ENCODE results near the gene SPATA46.
"Not testable (repeated sequence)": the region's sequence is repeated elsewhere in the genome, so short reads cannot be mapped to it uniquely, and the experiment has no call there.

SPATA46 gene

DNA sequence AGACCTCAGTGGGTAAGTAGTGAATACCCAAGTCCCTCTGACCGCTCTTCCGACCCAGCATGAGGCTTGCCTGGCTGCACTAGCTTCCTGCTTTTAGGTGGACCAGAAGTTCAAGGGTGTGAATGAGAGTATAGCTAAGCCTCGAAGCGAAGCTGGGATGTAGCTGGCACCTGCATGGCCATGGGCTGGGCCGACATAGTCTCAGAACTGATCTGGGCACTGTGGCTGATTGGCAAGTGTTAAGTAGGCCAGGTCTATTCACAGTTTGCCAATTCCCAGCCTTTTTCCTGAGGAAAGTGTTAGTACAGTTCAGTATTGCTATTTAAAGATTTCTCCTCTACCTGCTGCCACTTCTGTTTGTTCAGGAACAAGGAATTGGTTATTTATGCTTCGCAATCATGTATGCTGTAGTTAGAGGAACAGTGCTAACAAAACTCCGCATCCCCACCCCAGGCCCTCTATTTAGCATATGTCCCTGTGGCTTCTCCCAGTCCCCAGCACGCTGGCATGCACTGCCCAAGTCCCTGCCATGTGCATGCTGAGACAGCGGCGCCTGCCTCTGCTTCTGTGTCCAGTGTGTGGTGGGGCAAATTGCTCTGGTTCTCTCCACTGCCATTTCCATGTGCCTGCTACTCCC, 16.3 kb downstream of the SPATA46 start:
- H3K4me3 Mint-ChIP-seq, result no peak overlapping the region
- H3K4me1 Mint-ChIP-seq (ENCODE audit: low read depth), result no peaks in the 10 kb centered on the region
- no peak overlapping the region for H3K27ac Mint-ChIP-seq
- DNase-seq, result no peak
- no peaks in the 10 kb centered on the region for H3K9me3 Mint-ChIP-seq
- peaks cover 6% of the 10 kb centered on the region for H3K27me3 Mint-ChIP-seq
- no peaks in the 10 kb centered on the region for H3K36me3 Mint-ChIP-seq (ENCODE audit: low read depth)

DNA sequence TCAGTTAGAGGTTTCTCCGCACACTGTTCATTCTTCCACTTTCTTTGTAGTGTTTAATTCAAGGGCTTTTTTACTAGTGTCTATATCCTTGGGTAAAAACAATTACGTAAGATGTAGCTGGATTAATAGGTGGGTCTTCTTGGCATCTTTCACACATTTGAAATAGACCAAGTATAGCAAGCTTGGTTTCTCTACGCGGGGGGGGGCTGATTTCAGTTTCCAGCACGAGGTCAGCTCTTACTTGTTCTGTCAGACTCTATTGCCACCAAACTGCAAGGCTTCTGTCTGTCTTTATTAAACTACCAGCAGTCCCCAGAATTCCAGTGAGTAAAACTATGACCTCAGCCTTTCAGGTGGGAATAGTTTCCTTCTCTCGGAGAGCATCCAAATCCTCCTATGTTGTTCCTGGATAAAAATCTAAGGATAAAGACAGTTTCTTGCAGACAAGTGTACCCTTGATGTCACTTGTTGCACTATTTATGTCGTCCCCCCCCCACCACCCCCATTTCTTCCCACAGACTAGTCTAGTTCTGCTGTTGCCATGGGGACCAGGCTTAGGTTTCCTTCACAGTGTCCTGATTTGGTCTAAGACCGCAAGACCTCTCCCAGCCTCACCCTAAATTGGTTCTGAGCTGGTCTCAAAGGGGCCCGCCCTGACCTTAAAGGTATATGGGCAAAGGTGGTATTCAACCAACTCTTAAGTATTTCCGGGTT, 17.0 kb downstream of the SPATA46 start:
- DNase-seq, result no peak
- Mint-ChIP-seq H3K27ac (no peak overlapping the region), H3K36me3 (ENCODE audit: low read depth) (no peaks in the 10 kb centered on the region), H3K9me3 (no peaks in the 10 kb centered on the region), H3K4me1 (ENCODE audit: low read depth) (no peaks in the 10 kb centered on the region), H3K27me3 (peaks cover 6% of the 10 kb centered on the region), H3K4me3 (no peak overlapping the region)

DNA sequence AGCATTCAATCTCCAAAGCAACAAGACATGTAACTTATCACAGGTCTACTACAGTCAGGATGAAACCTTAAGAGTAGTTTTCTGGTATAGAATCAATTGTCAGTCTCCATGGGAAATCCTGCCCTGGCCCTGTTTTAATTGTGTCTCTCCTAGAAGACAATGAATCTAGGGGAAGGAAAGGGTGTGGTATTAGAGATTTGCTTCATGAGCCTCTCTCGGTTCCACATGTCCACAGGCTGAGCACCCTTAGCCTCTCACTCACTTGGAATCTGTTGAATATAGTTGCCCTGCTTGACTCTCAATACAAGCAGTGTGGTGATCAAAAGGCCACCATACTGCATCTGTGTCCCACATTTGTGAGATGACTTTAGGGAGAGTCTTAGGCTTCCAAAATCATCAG, 17.7 kb downstream of the SPATA46 start:
- H3K36me3 Mint-ChIP-seq (ENCODE audit: low read depth), result no peaks in the 10 kb centered on the region

DNA sequence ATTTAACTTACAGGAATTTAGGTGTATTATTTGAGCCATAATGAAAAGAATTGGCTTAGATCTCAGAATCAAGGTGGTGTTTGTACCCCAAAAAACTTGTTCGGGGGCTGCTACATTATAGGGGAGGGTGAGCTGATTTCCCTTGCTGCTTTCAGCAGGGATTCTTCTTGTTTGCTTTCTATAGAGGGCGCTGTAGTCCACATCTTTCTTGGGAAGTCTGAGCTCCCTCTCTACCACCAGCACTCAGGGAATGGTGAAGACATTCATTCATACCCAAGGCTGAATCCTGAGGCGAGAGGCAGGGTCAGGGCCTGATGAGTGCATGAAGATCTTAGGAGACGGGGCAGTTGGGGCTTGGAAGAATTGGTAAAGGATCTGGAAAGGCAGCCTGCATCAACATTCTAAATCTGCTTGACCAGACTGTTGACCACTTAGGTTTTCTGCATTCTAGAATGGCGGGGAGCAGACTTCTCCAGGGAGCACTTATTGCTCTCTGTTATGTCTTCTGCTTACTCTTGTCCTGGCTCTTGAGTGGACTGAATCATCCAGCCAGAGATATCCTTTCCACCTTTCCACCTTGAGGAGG, 18.9 kb downstream of the SPATA46 start:
- H3K4me1 Mint-ChIP-seq (ENCODE audit: low read depth), result no peaks in the 10 kb centered on the region
- no peak overlapping the region for H3K4me3 Mint-ChIP-seq
- DNase-seq, result no peak
- no peaks in the 10 kb centered on the region for H3K9me3 Mint-ChIP-seq
- H3K27me3 Mint-ChIP-seq, result peaks cover 12% of the 10 kb centered on the region
- no peaks in the 10 kb centered on the region for H3K36me3 Mint-ChIP-seq (ENCODE audit: low read depth)
- H3K27ac Mint-ChIP-seq, result no peak overlapping the region

More for the DNA sequence above, 17.7 kb downstream of the SPATA46 start:
- Mint-ChIP-seq H3K27ac (no peak overlapping the region), H3K4me3 (no peak overlapping the region), H3K27me3 (peaks cover 6% of the 10 kb centered on the region), H3K9me3 (no peaks in the 10 kb centered on the region), H3K4me1 (ENCODE audit: low read depth) (no peaks in the 10 kb centered on the region)
- DNase-seq, result no peak

DNA sequence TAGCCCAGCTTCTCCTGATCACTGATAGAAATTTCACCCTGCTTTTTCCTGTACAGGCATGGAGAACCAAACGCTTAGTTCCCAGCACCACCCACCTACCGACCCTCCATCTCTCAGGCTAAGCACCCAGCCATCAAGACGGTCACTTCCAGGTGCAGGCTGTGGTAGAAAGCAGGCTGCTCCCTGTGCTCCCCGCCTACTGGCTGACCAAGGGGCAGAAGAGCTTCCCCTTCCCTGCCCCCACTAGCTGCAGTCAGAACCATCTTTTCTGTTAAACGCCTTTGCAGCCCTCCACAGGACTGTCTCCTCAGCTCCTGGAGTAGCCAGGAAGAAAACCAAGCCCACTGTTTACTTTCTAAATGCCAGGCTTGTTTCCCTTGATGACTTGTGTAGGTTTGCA, 23.0 kb downstream of the SPATA46 start:
- H3K9me3 Mint-ChIP-seq, result no peaks in the 10 kb centered on the region
- DNase-seq, result no peak
- H3K4me3 Mint-ChIP-seq, result no peak overlapping the region
- H3K36me3 Mint-ChIP-seq (ENCODE audit: low read depth), result no peaks in the 10 kb centered on the region
- H3K27ac Mint-ChIP-seq, result no peak overlapping the region
- peaks cover 12% of the 10 kb centered on the region for H3K27me3 Mint-ChIP-seq
- no peaks in the 10 kb centered on the region for H3K4me1 Mint-ChIP-seq (ENCODE audit: low read depth)

DNA sequence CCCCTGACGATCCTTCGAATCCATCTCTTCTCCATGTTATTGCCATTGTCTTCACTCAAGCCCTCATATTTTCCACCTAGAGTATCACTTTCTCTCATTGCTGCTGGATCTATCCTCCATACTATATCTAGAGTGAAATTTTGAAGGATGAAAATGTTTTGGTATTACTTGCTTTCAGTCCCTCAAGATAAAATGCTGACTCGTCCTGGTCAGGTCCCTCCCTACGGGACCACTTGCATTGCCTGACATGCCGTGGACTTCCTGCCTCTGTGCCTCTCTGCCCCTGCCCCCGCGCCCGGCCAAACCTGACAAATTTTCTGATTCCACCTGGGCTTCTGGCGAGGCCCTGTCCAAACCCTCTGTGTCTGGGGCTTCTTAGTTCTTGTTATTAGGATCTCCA, 23.6 kb downstream of the SPATA46 start:
- H3K9me3 Mint-ChIP-seq, result no peaks in the 10 kb centered on the region
- DNase-seq, result no peak
- no peak overlapping the region for H3K27ac Mint-ChIP-seq
- H3K27me3 Mint-ChIP-seq, result peaks cover 12% of the 10 kb centered on the region
- no peaks in the 10 kb centered on the region for H3K4me1 Mint-ChIP-seq (ENCODE audit: low read depth)
- no peaks in the 10 kb centered on the region for H3K36me3 Mint-ChIP-seq (ENCODE audit: low read depth)
- no peak overlapping the region for H3K4me3 Mint-ChIP-seq

DNA sequence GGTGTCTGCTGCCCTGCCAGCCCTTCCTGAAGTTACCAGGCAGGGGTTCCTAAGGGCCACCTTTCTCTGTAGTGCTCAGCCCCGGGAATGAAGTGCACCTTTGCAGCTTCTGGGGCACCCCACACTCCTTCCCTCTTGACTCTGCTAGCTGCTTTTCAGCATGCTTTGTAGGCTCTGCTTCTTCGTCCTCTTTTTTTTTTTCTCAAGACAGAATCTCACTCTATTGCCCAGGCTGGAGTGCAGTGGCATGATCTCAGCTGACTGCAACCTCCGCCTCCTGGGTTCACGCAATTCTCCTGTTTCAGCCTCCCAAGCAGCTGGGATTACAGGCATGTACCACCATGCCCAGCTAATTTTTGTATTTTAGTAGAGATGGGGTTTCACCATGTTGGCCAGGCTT, 24.8 kb downstream of the SPATA46 start:
- H3K27ac Mint-ChIP-seq; DNase-seq; H3K36me3 Mint-ChIP-seq (ENCODE audit: low read depth); H3K27me3 Mint-ChIP-seq; H3K4me3 Mint-ChIP-seq; H3K4me1 Mint-ChIP-seq (ENCODE audit: low read depth); H3K9me3 Mint-ChIP-seq: not testable (repeated sequence)

DNA sequence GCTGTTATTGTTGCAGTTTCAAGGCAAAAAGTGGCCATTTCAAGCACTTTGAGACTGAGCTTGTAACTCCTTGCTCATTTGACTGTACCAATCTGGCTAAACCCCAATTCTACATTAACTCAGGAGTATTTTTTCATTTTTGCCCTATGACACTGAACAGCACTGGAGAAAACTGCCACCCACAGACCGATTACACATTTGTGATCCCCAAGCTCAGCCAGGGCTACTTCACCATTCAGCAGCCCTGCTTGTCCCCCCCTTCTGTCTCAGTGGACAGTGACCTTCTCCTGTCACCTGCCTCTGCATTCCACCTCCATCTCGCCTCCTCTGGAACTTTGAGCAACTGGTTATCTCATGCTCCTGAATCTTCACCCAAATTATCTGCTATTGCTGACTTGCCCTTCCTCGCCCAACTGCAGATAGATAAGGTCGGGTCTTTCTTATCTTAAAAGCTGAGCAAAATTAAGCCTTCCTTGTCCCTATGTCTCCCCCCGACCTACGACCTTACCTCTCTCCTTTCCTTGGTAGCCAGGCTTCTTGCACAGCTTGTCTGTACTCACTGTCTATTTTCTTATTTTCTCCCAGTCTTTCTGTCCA, 25.3 kb downstream of the SPATA46 start:
- Mint-ChIP-seq H3K27ac (no peak overlapping the region), H3K27me3 (peaks cover 6% of the 10 kb centered on the region), H3K9me3 (no peaks in the 10 kb centered on the region), H3K36me3 (ENCODE audit: low read depth) (no peaks in the 10 kb centered on the region), H3K4me1 (ENCODE audit: low read depth) (no peaks in the 10 kb centered on the region), H3K4me3 (no peak overlapping the region)
- DNase-seq, result no peak

DNA sequence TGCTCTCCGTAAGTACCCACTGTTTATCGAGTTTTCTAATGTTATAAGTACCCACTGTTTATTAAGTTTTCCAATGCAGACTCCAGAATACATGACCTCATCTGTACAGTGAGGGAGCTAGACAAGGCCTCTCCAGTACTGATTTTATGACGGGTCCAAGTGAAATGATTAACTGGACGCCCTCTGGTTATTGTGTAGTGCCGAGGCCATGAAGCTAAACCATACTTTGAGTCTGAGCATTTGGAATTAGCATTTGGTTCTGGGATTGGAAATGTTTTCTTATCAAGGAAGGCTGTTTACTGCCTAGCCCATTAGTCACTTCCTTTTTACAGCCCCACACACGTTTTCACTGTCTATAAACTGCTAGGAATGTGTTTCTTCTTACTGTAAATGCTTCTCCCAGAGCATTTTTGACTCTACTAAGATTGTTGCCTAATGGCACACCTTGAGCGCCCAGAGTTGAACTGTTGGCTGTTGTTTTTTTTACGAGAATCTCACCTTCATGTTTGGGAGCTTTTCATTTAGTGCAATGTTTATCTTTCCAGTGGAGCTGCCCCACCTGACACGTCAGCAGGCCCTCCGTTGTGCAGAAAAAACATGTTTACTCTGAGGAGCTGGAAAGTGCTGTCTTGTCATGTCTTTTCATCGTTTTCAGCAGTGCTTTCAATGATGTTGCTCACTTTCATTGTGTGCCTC, 26.9 kb downstream of the SPATA46 start:
- Mint-ChIP-seq H3K27me3 (peaks cover 6% of the 10 kb centered on the region), H3K36me3 (ENCODE audit: low read depth) (no peaks in the 10 kb centered on the region), H3K4me3 (no peak overlapping the region), H3K27ac (no peak overlapping the region), H3K9me3 (no peaks in the 10 kb centered on the region), H3K4me1 (ENCODE audit: low read depth) (no peaks in the 10 kb centered on the region)
- DNase-seq, result no peak

DNA sequence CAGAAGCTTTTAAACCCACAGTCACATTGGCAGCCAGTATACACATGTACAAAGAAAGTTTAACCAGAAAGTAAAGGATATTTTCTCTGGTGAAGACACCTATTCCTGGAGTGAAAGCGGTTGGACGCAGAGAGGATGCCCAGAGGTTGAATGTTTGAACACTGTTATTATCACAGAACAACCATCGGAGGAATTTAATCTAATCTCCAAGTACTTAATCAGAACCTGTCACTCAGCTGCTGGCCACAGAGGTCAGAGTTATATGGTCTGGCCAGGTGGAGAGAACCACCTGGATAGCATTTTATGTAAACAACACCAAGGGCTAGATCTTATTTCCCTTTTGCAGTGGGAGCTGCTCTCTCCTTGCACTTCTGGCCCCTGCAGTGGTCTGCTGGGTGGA, 29.4 kb downstream of the SPATA46 start:
- Mint-ChIP-seq H3K4me3 (no peak overlapping the region), H3K9me3 (no peaks in the 10 kb centered on the region), H3K27me3 (no peaks in the 10 kb centered on the region), H3K27ac (no peak overlapping the region), H3K36me3 (ENCODE audit: low read depth) (no peaks in the 10 kb centered on the region), H3K4me1 (ENCODE audit: low read depth) (no peaks in the 10 kb centered on the region)
- DNase-seq, result no peak

DNA sequence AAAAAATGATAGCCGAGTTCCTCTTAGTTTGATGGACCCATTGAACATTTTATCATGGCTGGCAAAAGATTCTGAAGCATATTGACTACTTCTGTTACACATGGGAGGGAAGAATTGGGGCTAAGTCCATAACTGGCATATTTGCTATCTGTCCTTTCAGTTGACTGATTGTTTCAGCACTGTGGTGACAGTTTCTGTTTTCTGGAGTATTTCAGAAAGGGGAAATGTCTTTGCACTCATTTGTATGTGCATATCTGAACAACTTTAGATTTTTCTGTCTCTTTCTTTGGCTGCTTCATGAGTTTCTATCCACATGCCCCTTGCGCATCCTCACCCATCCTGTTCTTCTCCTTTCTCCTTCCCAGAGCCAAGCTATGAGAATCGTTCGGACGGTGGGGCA, 33.2 kb downstream of the SPATA46 start:
- no peaks in the 10 kb centered on the region for H3K9me3 Mint-ChIP-seq
- H3K27me3 Mint-ChIP-seq, result peaks cover 5% of the 10 kb centered on the region
- H3K27ac Mint-ChIP-seq, result no peak overlapping the region
- no peaks in the 10 kb centered on the region for H3K4me1 Mint-ChIP-seq (ENCODE audit: low read depth)
- H3K4me3 Mint-ChIP-seq, result no peak overlapping the region
- no peaks in the 10 kb centered on the region for H3K36me3 Mint-ChIP-seq (ENCODE audit: low read depth)
- DNase-seq, result no peak

DNA sequence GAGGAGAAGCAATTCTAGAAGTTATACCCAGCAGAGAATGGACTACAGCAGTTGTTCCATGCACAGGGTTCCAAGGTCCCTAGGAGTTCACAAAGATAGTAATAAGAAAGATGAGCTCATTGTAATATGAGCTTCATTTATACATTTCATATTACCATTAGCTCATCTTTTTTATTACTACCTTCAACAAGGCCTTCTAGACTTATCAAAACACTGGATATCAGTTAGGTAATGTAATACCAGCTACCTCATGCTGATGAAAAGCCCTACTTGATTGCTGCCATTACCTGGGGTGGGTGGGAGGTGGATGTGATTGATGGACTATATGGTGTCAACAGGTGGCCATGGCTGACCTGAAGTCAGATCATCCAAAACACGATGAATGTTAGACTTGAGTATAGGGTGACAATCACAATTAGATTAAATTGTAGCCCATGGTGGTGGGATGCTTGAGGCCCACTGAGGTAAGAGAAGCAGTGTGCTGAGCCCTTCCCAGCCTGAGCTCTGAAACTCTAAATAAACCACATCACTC, 34.1 kb downstream of the SPATA46 start:
- no peak overlapping the region for H3K4me3 Mint-ChIP-seq
- no peaks in the 10 kb centered on the region for H3K9me3 Mint-ChIP-seq
- H3K27me3 Mint-ChIP-seq, result peaks cover 8% of the 10 kb centered on the region
- H3K27ac Mint-ChIP-seq, result no peak overlapping the region
- H3K36me3 Mint-ChIP-seq (ENCODE audit: low read depth), result no peaks in the 10 kb centered on the region
- H3K4me1 Mint-ChIP-seq (ENCODE audit: low read depth), result no peaks in the 10 kb centered on the region
- DNase-seq, result no peak

DNA sequence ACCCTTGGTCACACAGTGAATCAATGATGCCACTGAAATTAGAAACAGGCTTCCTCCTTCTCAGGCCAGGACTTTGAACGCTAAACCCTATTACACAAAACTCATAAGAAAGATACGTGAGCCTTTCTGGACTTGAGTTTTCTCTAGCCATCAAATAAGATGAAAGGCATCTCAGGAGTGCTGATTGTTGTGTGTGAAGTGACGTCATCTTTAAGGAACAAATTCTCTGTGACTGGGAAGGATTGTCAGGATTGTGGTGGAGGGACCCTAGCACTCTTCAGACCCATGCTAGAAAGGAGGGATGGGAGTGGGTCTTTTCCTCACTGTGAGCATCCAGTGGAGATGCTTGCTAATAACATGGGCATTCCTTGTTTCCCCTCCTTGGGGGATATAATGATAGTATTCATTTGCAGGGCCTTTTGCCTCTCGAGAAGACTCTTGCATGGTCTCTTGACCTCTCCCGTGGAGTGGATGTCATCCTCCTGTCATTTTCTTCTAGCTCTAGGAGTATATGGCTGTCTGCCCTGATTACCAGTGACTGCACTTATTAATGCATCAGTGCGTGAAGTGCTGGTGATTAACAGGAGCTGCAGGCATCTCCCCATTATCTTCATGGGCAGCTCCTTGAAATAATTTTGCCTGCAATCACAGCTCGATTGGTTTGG, 39.9 kb downstream of the SPATA46 start:
- Mint-ChIP-seq H3K36me3 (ENCODE audit: low read depth) (no peaks in the 10 kb centered on the region), H3K9me3 (no peaks in the 10 kb centered on the region)

DNA sequence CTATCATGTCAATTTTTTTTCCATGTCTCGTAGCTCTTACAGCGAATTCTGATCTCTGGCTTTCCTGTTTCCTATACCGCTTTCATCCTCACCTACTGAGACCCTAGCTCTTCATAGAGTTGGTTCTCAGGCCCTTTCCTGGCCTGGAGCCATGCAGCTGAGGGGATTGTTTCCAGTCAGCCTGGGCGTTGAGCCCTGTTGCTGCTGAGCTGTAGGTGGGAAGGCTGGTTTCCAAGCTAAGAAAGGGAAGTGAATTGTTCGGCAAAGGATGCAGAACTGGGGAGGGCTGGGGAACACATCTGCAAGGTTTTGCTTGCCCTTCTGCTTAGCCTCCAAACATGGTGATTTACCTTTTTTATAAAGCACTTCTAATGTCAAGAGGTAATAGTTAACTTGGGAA, 41.5 kb downstream of the SPATA46 start:
- no peak for DNase-seq
- Mint-ChIP-seq H3K4me1 (ENCODE audit: low read depth) (no peaks in the 10 kb centered on the region), H3K9me3 (no peaks in the 10 kb centered on the region), H3K4me3 (no peak overlapping the region), H3K36me3 (ENCODE audit: low read depth) (no peaks in the 10 kb centered on the region), H3K27me3 (peaks cover 20% of the 10 kb centered on the region), H3K27ac (no peak overlapping the region)

More for the DNA sequence above, 39.9 kb downstream of the SPATA46 start:
- Mint-ChIP-seq H3K4me1 (ENCODE audit: low read depth) (no peaks in the 10 kb centered on the region), H3K27ac (no peak overlapping the region), H3K27me3 (peaks cover 16% of the 10 kb centered on the region), H3K4me3 (no peak overlapping the region)
- DNase-seq, result no peak

Data from activated T-cell treated with anti-CD3 and anti-CD28 coated beads, Interleukin-2, amount 50 U/mL, for 24 hours (primary cell).